AG10803 (cell line): ENCODE measurements around the gene PHF19.

Source experiments
- DNase-seq: peaks from one replicate; pipeline ENCODE4 v3.0.0; 2010; ENCODE audit warnings: low read depth
- H3K4me3 ChIP-seq: 2 replicates; pipeline ENCODE4 v1.5.1; 2011; ENCODE audit warnings: mild to moderate bottlenecking, low read length, control low read depth
- TF ChIP-seq, protein P1 (sequence below): conservative IDR thresholded peaks from 2 replicates; pipeline ENCODE4 v1.5.1; 2011; ENCODE audit warnings: mild to moderate bottlenecking, low read length, control low read depth, inconsistent platforms

Gene PHF19

DNA sequence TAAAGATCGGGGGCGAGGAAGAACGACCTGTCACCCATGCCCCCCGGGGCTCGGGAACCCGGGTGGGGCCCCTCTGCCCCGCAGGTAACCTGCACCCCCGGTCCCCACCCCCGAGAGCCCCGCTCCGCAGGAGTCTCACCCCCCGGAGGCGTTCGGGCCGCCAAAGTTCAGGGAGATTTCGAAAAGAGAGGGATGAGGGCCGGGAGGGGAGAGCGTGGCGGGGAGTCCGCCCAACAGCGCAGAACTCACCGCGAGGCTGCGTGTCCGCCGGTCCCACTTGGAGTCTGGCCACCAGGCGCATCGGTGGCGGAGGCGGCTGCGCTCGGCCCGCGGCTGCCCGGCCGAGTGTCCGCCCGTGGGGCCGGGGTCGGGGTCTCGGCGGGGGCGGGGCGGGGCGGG is at the start of gene PHF19:
TSS of gene PHF19 (minus strand) at position 347 of the 399 bp plus-strand sequence. CDS start 2,447 bp downstream, outside the sequence.
- peak; percentile 20 for DNase-seq
- peak within 1 kb of the TSS; percentile 75 for H3K4me3 ChIP-seq
- TF ChIP-seq, protein P1, sequence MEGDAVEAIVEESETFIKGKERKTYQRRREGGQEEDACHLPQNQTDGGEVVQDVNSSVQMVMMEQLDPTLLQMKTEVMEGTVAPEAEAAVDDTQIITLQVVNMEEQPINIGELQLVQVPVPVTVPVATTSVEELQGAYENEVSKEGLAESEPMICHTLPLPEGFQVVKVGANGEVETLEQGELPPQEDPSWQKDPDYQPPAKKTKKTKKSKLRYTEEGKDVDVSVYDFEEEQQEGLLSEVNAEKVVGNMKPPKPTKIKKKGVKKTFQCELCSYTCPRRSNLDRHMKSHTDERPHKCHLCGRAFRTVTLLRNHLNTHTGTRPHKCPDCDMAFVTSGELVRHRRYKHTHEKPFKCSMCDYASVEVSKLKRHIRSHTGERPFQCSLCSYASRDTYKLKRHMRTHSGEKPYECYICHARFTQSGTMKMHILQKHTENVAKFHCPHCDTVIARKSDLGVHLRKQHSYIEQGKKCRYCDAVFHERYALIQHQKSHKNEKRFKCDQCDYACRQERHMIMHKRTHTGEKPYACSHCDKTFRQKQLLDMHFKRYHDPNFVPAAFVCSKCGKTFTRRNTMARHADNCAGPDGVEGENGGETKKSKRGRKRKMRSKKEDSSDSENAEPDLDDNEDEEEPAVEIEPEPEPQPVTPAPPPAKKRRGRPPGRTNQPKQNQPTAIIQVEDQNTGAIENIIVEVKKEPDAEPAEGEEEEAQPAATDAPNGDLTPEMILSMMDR, result no peak

DNA sequence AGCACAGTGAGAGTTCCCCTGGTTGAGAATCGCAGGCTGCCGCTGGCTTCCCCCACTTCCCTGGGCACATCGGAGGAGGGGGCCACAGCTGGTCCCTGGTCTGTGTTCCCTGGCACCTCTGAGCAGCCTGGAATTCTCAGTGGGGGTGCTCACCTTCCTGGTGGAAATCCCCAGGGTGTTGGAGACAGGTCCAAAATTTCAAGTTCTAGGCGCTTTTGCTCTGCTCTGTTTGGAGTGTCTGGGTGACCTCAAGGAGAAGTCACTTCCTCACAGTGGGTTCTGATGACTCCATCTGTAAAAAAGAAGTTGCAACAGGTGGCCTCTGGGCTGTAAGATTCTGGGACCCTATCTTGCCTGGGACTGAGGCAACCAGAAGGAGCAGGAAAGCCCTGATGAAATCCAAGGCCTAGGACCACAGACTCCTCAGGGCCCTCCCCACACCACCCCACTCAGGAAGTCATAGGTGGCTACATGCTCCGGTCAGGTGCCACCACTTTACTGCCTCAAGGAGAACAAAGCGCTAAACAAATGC is 49.5 kb upstream of the PHF19 start, which contains the start of gene TRAF1:
TSS of gene TRAF1 (minus strand) at position 400 of the 532 bp plus-strand sequence. CDS start 721 bp downstream, outside the sequence.
- TF ChIP-seq, protein P1, result no peak
- DNase-seq, result no peak
- H3K4me3 ChIP-seq, result no peak within 1 kb of the TSS

DNA sequence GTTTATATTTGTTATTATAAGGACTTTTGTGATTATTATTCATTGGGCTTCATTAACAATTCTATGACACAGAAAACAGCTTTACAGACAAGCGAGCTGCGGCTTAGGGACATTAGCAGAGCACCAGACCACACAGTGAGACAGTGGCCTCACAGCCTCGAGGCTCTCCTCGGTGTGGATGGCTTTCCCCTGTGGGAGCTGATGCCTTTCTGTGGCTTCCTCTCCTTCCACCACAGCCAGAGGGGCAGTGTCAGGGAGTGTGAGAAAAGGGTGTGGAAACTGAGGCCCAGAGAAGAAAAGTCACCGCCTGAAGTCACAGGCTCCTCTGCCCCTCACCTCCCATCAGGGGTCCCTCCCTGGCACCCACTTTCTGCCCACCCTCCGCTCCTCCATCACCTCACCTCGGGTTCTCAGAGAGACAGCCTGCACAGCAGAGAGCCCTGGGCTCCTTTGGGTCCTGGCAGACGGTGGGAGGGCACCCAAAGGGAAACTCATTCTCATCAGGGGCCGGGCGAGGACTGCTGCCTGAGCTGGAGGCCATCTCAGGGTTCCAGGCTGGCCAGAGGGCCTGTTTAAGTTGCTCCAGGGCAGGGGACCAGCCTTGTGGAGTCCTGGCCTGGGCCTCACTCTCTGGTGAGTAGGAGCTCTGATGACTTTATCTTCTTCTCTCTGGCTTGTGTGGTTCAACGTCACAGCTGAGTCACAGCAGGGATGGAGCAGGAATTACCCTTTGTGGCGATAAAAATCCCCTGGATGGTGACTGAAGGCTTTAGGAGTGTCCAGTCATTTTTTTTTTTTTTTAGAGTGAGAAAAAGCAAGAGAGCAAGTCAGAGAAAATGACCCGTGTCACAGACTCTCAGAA is 48.8 kb upstream of the PHF19 start:
- no peak overlapping the region for H3K4me3 ChIP-seq
- TF ChIP-seq, protein P1, result no peak

DNA sequence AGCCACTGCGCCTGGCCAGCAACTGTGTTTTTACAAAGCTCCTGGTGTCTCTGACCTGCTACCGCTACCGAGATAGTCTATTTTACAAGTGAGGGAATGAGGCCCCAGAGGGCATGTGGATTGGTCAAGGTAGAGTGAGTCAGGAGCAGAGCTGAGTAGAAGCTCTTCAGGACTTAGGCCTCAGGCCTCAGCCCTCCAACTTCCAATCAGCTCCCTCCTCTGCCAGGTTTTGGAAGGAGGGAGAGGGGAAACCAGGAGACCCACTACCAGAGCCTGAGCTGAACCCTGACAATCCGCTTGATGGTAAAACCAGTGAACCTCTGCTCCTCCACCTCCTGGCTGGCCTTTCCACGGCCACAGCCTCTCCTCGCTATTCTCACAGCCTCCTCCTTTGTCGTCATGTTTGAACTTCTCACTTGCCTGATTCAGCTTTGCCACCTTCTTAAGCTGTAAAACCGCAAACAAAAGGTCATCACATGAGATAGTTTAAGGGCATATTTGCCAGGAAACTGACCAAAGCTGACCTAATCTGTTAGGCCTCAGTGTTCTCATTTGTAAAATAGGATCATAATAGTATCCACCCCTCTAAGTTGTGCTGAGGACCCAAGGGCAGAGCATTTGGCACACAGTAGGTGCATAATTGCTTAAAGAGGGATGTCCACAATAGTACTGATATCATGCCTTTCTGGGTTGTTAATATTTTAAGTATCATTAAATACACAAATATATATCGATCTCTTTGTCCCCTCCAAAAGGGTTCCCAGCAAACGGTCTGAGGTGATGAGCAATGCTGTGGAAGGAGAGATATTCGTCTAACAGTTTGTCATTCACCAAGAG is 47.9 kb upstream of the PHF19 start:
- TF ChIP-seq, protein P1, result no peak
- H3K4me3 ChIP-seq, result no peak overlapping the region
- DNase-seq, result no peak

More for the DNA sequence above, 48.8 kb upstream of the PHF19 start:
- DNase-seq, result peak; percentile 63

DNA sequence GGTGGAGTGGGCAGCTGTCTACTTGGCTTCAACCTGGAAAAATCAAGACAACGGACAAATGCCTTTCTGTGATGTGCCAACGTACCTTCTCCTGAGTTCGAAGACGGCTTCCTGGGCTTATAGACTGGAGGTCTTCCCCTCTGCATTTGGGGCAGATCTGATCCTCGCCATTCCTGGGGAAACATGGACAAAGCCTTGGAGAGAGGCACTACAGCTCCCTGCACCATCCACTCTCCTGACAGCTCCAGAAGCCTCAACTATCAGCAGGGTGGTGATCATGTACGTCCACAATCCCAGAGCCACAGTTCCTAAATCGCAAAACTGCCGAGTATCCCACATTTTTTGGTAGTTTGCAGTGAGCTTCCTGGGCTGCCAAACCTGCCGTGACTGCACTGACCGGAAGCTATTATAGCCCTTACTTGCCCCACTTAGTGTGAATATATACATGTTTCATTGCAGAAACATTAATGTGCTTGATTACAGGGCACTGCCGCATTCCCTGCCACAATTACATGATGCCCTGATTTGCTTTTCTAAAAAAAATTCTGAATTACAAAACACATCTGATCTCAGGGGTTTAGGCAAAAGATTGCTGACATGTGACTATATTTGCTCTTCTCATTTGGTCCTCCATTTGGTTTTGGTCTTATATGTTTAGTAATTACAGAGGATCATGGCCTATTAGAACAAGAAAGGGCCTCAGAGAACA is 46.8 kb upstream of the PHF19 start:
- DNase-seq, result no peak
- H3K4me3 ChIP-seq, result no peak overlapping the region
- TF ChIP-seq, protein P1, result no peak

DNA sequence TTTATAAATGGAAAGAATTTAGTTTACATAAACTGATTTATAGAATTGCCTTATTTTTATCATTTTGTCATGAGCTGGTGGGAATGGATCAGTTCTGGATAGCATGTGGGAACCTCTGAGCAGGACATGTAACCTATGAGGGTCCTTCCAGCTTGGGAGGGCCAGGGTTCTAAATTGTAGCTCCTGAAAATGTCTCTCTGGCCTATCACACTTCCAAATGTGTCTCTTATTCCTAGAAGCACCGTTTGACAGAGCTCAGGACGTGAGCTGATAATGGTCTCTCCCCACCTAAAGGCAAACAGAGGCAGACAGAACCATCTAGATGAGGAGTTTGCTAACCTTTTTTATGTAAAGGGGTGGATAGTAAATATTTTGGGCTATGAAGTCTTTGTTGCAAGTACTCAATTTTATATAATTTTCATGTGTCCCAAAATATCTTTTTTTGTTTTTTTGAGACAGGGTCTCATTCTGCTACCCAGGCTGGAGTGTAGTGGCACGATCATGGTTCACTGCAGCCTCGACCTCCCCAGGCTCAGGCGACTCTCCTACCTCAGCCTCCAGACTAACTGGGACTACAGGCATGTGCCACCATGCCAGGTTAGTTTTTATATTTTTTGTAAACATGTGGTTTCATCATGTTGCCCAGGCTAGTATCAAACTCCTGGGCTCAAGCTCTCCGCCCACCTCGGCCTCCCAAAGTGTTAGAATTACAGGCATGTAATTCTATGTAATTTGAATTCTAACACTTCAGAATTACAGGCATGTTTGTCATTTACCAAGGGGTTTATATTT is 45.6 kb upstream of the PHF19 start:
- DNase-seq, result no peak
- no peak overlapping the region for H3K4me3 ChIP-seq
- TF ChIP-seq, protein P1, result no peak
